HG03460 (cell line): ENCODE measurements around the gene OR1F1.
A peak's percentile ranks its signal among the peaks of the same experiment; 100 is the strongest.
"Not testable (repeated sequence)": the region's sequence is repeated elsewhere in the genome, so short reads cannot be mapped to it uniquely, and the experiment has no call there.

Source experiments
- ATAC-seq: cut with Tn5 transposase; IDR thresholded peaks from one replicate; pipeline ENCODE4 v1.9.1; 2021; ENCODE audit not compliant: unreplicated experiment

Gene OR1F1

DNA sequence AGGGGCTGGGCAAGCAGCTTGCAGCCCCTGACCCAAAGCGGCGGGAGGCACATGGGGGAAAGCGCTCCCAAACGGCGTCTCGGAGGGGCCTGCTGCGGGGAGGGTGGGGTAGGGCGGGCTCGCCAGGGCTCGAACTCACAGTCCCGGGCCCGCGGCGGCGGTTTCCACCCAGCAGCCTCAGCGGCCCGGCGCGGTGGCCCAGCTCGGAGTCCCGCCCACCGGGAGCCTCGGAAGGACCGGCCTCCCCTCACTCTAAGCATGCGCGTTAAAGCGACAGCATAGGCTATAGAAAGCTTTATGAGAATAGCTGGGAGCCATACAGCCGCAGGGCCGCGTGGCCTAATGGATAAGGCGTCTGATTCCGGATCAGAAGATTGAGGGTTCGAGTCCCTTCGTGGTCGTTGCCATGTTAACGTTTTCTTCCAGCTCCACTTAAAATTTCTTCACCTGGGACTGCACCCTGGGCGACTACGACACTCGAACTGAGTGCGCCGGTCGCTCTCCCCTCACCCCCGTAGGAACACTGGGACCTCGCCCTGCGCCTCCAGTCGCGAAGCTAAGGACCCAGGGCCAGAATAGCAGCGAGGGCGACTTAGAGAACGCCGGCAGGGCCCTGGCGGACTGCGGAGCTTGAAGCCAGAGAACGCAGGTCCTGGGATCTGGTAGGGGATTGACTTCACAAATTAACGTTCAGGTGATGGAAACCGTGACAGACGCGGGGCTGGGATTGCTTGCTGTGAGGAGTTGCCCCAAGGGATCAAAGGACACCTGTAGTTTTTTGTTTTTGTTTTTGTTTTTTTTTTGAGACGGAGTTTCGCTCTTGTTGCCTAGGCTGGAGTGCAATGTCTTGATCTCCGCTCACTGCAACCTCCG is 37.4 kb upstream of the OR1F1 start:
- peak; percentile 62 for ATAC-seq

DNA sequence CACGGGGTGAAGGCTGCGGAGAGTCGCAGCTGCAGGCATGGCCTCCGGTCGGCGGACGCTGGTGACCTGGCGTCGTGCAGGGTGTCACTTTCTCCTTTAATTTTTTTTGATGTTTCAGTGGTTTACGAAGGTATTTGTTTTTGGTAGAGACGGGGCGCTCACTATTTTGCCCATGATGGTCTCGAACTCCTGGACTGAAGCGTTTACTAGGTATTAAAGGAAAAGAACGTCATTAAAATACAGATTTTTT is 36.1 kb upstream of the OR1F1 start:
- ATAC-seq = no peak

DNA sequence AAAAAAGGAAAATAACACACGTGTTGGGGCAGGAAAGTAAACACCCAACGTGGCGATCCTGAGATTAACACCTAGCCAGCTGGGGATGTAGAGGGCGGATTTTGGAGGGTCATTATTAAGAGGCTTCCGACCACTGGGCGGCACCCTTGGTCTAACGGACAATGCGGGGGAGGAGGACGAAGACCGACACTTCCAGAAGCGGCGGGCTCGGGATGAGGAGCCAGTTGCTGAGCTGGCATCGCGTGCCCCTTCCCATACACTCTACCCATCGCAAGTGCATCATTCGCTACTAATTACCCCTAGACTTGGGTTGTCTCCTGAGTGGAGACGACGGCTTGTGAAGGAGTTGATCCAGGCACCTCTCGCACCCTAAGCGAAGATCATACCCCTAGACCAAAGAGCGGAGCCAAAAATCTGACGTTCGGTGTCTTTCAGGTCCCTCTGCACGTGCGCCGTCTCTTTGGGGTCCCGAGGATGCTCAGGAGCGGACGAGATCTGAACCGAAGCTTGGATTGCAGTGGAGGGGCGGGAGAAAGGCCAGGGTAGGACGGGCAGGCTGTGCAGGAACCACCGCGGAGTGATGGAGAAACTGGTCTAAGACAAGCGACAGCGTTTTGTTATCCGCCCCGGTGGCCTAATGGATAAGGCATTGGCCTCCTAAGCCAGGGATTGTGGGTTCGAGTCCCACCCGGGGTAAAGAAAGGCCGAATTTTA is 35.6 kb upstream of the OR1F1 start:
- ATAC-seq = no peak

- no peak for ATAC-seq
These were observed 35.0 kb upstream of the OR1F1 start for GRCh38 chr16:3152991-3153368.

GRCh38 chr16:3155181-3155580 is 32.8 kb upstream of the OR1F1 start:
- no peak for ATAC-seq

GRCh38 chr16:3155972-3156371 is 32.0 kb upstream of the OR1F1 start:
- no peak for ATAC-seq

GRCh38 chr16:3157229-3158025 is 30.6 kb upstream of the OR1F1 start:
- no peak for ATAC-seq

- peak; percentile 25 for ATAC-seq
These were observed 29.9 kb upstream of the OR1F1 start for GRCh38 chr16:3158026-3158509.

GRCh38 chr16:3158510-3159314 is 29.3 kb upstream of the OR1F1 start:
- ATAC-seq = peak; percentile 49

DNA sequence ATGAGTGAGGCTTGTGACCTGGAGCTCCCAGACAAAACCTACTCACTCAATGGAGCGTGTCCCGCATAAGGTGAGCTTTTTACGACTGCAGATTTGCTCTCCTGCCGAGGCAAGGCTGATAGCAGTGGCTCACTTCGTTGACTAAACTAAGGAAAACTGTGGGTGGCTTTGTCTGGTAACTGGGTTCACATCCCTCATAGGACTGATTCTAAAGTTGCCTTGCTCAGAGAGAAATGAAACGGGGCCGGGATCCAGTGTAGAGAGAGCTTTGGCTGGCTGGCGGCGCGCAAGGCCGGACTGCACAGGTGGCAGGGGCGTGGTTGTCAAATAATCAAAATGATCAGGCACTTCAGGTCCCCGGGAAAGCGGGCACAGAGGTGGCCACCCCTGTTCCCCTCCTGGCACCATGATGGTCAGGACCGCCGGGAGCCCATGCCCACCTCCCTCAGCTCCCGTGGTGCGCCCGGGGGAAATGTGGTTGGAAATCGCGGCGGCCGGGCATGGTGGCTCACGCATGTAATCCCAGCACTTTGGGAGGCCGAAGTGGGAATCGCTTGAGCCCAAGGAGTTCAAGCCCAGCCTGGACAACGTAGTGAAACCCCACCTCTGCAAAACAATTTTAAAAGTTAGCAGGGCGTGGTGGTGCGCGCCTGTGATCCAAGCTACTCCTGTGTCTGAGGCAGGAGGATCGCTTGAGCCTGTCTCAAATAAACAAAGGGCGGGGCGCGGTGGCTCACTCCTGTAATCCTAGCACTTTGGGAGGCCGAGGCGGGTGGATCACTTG is 26.6 kb upstream of the OR1F1 start:
- no peak for ATAC-seq

- ATAC-seq = no peak
These were observed 23.6 kb upstream of the OR1F1 start for GRCh38 chr16:3164121-3164991.

DNA sequence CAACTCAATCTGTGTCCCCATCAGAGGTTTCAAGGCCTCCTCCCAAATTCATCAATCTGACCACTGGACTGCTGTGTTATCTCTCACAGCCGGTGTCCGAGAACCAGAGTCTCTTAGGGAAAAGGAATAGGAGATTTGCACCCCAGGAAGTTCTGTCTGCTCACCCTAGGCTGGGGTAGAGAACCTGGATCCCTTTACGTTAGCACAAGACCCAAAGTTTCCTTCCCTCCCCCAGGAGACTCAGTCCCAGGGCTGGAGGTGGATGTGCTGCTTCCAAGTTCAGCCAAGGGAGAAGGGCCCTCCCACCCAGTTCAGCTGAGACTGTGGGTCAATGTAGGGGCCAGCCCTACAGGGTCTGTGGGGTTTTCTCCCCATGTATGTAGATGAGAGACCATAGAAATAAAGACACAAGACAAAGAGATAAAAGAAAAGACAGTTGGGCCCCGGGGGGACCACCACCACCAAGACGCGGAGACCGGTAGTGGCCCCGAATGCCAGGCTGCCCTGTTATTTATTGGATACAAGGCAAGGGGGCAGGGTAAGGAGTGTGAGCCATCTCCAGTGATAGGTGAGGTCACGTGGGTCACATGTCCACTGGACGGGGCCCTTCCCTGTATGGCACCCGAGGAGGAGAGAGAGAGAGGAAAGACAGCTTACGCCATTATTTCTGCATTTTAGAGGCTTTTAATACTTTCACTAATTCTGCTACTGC is 22.7 kb upstream of the OR1F1 start:
- ATAC-seq = no peak

- ATAC-seq = no peak
These were observed 21.5 kb upstream of the OR1F1 start for GRCh38 chr16:3166505-3166886.

GRCh38 chr16:3168729-3169128 is 19.3 kb upstream of the OR1F1 start:
- ATAC-seq = not testable (repeated sequence)

DNA sequence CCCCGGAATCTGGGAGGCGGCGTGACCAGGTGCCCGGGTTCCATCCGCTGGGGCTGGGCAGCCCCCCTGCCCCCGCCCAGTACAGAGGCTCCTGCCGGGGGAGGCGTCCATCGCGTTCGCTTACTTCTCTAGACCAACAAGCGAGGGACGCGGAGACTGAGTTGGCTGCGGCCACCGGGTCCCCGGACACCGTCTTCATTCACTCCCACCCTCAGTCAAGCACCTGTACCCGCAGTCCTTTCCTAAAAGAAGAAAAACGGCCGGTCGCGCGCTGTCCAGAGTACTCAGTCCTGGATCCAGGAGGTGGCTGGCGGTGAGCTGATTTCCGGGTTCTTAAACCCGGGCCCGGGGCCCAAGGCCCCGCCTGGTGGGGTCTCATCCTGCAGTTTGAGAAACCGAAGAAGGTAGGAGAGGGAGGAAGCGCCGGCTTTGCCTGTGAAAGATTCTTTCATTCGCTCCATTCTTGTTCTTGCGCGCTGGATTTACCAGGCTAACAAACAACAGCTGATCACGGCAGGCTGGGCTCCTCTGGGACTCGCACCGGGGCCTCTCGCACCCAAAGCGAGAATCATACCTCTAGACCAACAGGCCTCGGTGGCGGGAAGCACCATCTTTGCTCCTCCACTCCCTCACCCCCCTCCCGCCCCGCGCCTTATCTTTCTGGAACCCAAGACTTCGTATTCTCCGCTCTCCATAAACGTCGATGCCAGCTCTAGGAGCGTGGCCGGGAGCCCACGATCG is 17.4 kb upstream of the OR1F1 start:
- no peak for ATAC-seq

DNA sequence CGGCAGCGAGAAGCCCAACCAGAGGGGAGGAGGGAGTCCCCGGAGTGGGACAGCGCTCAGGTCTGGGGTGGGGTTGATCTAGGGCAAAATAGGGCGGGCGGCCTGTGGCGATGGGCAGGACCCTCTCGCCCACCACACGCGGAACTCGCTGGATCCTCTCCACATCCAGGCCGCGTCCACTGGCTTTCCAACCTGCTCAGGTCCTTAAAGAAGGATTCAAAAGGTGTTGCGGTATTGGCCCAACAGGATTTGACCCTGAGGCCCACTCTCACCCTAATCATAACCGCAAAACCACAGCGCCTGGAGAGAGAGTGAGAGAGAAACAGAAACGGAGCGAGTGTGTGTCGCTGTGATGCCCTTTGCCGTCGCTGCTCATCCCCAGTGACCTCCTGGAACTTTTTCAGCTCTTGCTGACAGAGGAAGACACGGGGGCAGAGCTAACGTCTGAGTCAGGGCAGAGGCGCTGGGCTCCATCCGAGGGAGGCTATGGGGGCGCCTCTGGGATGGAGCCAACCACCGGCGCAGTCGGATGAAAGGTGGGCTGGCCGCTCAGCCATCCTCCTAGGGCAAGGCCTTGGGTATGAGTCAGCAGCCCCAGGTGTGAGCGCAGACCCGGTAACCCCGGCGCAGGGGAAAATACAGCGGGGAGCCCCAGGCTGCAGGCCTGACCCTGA is 16.7 kb upstream of the OR1F1 start:
- no peak for ATAC-seq

DNA sequence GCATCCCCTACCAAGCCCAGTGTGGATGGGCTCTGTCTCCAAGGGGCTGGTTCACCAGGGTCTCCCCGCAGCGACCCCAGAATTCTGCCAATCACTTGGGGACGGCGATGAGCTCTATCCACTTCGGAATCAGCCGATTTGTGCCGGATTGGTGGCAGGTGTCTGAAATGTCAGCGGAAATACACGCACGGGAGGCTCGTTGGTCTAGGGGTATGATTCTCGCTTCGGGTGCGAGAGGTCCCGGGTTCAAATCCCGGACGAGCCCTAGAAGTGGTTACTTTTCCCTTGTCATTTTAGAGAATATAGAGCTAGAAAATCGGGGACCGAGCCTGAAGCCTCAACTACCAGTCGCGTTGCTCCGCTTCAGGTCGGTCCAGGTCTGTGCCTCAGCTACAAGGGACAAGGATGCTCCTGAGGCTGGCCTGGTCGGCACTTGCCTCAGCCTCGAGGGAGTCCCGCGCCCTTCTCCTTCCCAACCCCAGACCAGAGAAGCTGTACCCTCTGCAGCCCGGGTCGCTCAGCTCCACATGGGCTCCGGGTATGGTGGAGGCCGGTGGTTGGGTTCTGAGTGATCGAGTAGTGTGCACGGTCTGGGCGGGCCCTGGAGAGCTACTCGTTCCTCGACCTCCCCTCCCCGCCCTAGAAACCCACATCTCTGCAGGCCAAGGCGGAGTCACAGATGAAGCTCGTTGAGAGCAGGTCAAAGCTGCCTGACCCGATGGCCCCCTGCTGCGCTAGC is 16.0 kb upstream of the OR1F1 start:
- no peak for ATAC-seq
